Neural crest cell (in vitro differentiated cells): ENCODE results near the gene CACNA1E. TPM values are rescaled to one million over a fixed set of nuclear protein-coding genes. Genes with fewer than 3 reads are reported as not detected.

Experiments used
- DNase-seq: peaks from one replicate; pipeline ENCODE4 v3.0.0; 2021; ENCODE audit warnings: low read depth, mixed read lengths, low spot score
- H3K27ac Mint-ChIP-seq: one replicate; pipeline ENCODE4 v1.8.0; 2021; ENCODE audit warnings: mild to moderate bottlenecking, mixed read lengths; ENCODE audit not compliant: unreplicated experiment
- H3K27me3 Mint-ChIP-seq: 2 replicates; pipeline ENCODE4 v1.8.0; 2021; ENCODE audit warnings: low read depth, mild to moderate bottlenecking, mixed read lengths
- H3K36me3 Mint-ChIP-seq: 2 replicates; pipeline ENCODE4 v1.8.0; 2021; ENCODE audit warnings: low read depth, mild to moderate bottlenecking, mixed read lengths
- H3K4me1 Mint-ChIP-seq: 2 replicates; pipeline ENCODE4 v1.8.0; 2021; ENCODE audit warnings: mixed read lengths
- H3K4me3 Mint-ChIP-seq: one replicate; pipeline ENCODE4 v1.8.0; 2021; ENCODE audit warnings: mild to moderate bottlenecking, mixed read lengths
- H3K9me3 Mint-ChIP-seq: 2 replicates; pipeline ENCODE4 v1.8.0; 2021; ENCODE audit warnings: mixed read lengths
- CTCF ChIP-seq: fragments of 200-600 bp; sonication (generic); conservative IDR thresholded peaks from 2 replicates; pipeline ENCODE4 v1.5.0; 2021; ENCODE audit warnings: antibody characterized with exemption, mild to moderate bottlenecking
- long read RNA-seq: library from polyadenylated mRNA; unstranded; transcript quantifications from one replicate; pipeline ENCODE4 v2.0.0, GENCODE V29; 2020
- total RNA-seq: library from RNA; stranded (reverse); gene quantifications from 2 replicates; pipeline ENCODE4 v1.2.1, GENCODE V29; 2021

The CACNA1E gene
- 1.3 and 1.5 TPM in 2 replicates for total RNA-seq
- long read RNA-seq = 0 reads

GRCh38 chr1:181483285-181484195 lies at the start of gene CACNA1E:
TSS of gene CACNA1E (plus strand) at chr1:181483517. CDS start at chr1:181483745, 228 bp downstream.
- DNase-seq = no peak
- Mint-ChIP-seq H3K4me1 (peaks cover 24% of the 10 kb centered on the region), H3K27ac (no peak within 1 kb of the TSS), H3K36me3 (peaks cover 3% of the 10 kb centered on the region), H3K9me3 (no peaks in the 10 kb centered on the region), H3K27me3 (peaks cover 90% of the 10 kb centered on the region), H3K4me3 (peak within 1 kb of the TSS; percentile 89)
- no peak for TF ChIP-seq CTCF

GRCh38 chr1:181433931-181434330 lies 49.4 kb upstream of the CACNA1E start:
- H3K27me3 Mint-ChIP-seq = peaks cover 31% of the 10 kb centered on the region
- TF ChIP-seq CTCF = no peak
- no peaks in the 10 kb centered on the region for H3K9me3 Mint-ChIP-seq
- H3K36me3 Mint-ChIP-seq = no peaks in the 10 kb centered on the region
- no peak for DNase-seq
- no peak overlapping the region for H3K27ac Mint-ChIP-seq
- H3K4me1 Mint-ChIP-seq = peaks cover 14% of the 10 kb centered on the region
- no peak overlapping the region for H3K4me3 Mint-ChIP-seq

- no peaks in the 10 kb centered on the region for H3K36me3 Mint-ChIP-seq
- peaks cover 31% of the 10 kb centered on the region for H3K27me3 Mint-ChIP-seq
- H3K4me3 Mint-ChIP-seq = no peak overlapping the region
- H3K9me3 Mint-ChIP-seq = no peaks in the 10 kb centered on the region
- no peak for DNase-seq
- H3K4me1 Mint-ChIP-seq = no peaks in the 10 kb centered on the region
- H3K27ac Mint-ChIP-seq = no peak overlapping the region
- TF ChIP-seq CTCF = no peak
Observed at GRCh38 chr1:181438013-181438412, 45.3 kb upstream of the CACNA1E start.

- TF ChIP-seq CTCF = no peak
- H3K36me3 Mint-ChIP-seq = no peaks in the 10 kb centered on the region
Observed at GRCh38 chr1:181440510-181440909, 42.8 kb upstream of the CACNA1E start.

GRCh38 chr1:181442181-181442525 lies 41.2 kb upstream of the CACNA1E start:
- Mint-ChIP-seq H3K36me3 (no peaks in the 10 kb centered on the region), H3K4me1 (no peaks in the 10 kb centered on the region), H3K27ac (no peak overlapping the region), H3K27me3 (peaks cover 14% of the 10 kb centered on the region), H3K4me3 (no peak overlapping the region), H3K9me3 (no peaks in the 10 kb centered on the region)
- no peak for TF ChIP-seq CTCF
- DNase-seq = no peak

More at GRCh38 chr1:181440510-181440909, 42.8 kb upstream of the CACNA1E start:
- Mint-ChIP-seq H3K27me3 (peaks cover 26% of the 10 kb centered on the region), H3K4me3 (no peak overlapping the region), H3K27ac (no peak overlapping the region), H3K4me1 (no peaks in the 10 kb centered on the region), H3K9me3 (no peaks in the 10 kb centered on the region)
- no peak for DNase-seq
